GM04503 (cell line): ENCODE results near the gene GPBP1.
A peak's percentile ranks its signal among the peaks of the same experiment; 100 is the strongest.
"Not testable (repeated sequence)": the region's sequence is repeated elsewhere in the genome, so short reads cannot be mapped to it uniquely, and the experiment has no call there.

Experiments used
- DNase-seq: peaks from one replicate; pipeline ENCODE4 v3.0.0-alpha.2; 2012; ENCODE audit warnings: low read depth

GPBP1 gene

DNA sequence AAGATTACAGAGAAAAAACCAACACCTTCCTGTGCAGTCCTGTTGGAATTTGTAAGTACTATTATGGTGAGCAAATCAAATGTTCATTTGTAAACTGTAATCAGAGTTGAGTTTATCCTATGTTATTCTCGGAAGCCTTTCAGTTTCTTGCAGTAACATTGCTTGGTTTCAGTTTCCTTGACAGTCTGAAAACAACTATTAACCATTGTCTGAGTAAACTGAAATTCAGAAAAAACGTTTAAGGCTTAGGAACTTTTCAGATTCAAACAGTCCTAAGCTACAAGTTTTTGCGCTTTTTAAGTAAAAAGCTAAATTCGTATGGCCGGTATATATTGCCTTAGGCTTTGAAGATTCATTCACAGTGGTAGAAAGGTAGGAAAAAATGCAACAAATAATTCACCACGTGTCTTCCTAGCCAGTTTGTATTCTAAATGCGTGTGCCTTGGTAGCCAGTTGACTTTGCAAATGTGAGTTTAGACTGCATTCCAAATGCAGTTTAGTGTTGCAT is 2.5 kb downstream of the GPBP1 start:
- peak; percentile 42 for DNase-seq

DNA sequence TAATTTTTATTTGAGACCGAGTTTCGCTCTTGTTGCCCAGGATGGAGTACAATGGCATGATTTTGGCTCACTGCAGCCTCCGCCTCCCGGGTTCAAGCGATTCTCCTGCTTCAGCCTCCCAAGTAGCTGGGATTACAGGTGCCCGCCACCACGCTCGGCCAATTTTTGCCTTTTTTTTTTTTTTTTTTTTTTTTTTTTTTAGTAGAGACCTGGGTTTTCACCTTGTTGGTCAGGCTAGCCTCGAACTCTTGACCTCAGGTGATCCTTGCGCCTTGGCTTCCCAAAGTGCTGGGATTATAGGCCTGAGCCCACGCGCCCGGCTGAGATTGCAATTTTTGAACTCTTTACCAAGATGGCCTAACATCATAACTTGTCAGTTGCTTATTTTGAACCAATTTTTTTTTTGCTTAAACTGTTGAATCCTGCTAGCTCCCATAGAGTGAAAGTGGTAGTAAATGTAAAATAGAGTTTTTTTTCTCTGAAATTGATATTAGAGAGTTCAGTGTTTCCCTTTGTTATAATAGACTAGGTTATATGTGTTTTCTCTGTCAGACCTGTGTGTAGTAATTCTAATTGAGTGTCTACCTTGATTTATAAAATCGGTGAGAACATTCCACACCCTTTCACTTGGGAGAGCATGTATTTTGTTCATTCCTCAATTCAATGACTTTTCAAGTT is 3.8 kb downstream of the GPBP1 start:
- DNase-seq: no peak

DNA sequence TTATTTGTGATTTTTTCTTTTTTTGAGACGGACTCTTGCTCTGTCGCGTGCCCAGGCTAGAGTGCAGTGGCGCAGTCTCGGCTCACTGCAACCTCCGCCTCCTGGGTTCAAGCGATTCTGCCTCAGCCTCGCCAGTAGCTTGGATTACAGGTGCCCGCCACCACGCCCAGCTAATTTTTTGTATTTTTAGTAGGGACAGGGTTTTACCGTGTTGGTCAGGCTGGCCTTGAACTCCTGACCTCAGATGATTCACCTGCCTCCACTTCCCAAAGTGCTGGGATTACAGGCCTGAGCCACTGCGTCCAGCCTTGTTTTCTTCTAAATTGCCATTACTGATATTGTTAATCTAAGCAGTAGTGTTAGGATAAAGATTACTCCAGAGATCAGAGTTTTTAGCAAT is 4.4 kb downstream of the GPBP1 start:
- DNase-seq: not testable (repeated sequence)

DNA sequence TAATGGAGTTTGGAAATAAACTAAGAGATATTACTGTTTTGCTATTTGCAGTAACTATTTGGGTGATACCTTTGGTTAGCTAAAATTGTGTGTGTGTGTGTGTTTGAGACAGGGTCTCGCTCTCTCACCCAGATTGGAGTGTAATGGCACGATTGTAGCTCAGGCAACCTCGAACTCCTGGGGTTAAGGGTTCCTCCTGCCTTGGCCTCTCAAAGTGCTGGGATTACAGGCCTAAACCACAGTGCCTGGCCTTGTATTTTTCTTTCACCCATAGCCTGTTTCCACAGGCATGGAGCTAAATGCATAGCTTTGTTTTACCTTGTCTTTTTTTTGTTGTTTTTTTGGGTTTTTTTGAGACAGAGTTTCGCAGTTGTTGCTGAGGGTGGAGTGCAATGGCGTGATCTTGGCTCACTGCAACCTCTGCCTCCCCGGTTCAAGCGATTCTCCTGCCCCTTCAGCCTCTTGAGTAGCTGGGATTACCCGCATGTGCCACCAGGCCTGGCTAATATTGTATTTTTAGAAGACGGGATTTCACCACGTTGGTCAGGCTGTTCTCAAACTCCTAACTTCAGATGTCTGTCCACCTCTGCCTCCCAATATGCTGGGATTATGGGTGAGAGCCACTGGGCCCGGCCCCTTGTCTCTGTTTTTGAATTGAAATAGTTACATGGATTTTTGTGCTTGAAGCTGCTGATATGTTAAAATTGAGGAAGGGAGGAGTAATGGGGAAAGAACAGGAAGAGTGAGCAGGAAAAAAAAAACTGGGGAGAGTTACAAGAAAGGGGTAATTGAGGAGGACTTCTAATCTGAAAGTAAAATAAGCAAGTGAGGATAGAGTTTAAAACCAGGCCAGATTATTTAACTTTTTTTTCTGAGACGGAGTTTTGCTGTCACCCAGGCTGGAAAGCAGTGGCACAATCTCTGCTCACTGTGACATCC is 5.7 kb downstream of the GPBP1 start:
- DNase-seq: no peak

DNA sequence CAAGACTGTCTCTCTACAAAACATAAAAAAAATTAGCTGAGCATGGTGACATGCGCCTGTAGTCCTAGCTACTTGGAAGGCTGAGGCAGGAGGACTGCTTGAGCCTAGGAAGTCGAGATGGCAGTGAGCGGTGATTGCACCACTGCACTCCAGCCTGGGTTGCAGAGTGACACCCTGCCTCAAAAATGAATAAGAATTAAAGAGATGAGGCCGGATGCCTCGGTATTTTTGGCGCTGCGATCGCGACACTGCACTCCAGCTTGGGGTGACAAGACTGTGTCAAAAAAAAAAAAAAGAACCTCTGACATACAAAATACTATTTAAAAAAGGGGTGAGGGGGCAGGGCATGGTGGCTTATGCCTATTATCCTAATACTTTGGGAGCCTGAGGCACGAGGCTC is 7.3 kb downstream of the GPBP1 start:
- no peak for DNase-seq

DNA sequence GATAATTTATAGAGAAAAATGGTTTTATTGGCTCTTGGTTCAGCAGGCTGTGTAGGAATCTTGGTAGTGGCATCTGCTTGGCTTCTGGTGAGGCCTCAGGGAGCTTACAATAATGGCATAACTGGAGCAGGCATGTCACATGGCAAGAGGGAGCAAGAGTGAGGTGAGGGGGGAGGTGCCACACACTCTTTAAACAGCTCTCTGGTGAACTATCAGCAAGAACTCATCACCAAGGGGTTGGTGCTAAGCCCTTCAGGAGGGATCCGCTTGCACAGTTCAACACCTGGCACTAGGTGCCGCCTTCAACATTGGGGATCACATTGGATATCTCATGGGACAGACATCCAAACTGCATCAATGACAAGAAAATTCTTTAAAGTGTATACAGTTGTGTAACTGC is 10.5 kb downstream of the GPBP1 start:
- no peak for DNase-seq

DNA sequence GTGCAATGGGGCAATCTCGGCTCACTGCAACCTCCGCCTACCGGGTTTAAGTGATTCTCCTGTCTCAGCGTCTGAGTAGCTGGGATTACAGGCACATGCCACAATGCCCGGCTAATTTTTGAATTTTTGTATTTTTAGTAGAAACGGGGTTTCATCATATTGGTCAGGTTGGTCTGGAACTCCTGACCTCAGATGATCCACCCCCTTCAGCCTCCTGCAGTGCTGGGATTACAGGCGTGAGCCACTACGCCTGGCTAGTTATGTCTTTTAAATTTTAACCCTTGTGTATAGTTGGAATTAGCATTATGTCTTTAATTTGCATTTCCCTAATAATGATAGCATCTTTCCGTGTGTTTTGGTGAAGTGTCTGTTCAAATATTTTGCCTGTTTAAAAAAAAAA is 11.5 kb downstream of the GPBP1 start:
- no peak for DNase-seq

DNA sequence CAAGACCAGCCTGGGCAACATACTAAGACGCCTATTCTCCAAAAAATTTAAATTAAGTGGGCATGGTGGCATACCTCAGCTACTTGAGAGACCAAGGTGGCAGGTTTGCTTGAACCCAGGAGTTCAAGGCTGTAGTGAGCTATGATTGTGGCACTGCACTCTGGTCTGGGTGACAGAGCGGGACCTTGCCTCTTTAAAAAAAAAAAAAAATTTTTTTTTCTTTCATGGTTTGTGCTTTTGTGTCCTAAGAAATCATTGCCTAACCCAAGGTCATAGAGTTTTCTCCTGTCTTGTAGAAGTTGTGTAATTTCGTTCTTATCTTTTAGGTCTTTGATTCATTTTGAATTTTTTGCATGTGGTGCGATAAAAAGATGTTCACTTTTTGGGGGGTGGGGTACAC is 12.3 kb downstream of the GPBP1 start:
- DNase-seq: no peak

DNA sequence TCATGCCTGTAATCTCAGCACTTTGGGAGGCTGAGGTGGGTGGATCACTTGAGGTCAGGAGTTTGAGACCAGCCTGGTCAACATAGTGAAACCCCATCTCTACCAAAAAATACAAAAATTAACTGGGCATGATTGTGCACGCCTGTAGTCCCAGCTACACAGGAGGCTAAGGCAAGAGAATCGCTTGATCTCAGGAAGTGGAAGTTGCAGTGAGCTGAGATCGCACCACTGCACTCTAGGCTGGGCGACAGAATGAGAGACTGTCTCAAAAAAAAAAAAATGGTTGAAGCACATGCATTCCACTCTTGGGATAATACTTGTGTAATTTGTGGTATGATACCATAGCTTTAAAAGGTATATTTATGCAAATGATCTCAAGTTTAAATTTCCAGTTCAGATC is 14.1 kb downstream of the GPBP1 start:
- DNase-seq: not testable (repeated sequence)

DNA sequence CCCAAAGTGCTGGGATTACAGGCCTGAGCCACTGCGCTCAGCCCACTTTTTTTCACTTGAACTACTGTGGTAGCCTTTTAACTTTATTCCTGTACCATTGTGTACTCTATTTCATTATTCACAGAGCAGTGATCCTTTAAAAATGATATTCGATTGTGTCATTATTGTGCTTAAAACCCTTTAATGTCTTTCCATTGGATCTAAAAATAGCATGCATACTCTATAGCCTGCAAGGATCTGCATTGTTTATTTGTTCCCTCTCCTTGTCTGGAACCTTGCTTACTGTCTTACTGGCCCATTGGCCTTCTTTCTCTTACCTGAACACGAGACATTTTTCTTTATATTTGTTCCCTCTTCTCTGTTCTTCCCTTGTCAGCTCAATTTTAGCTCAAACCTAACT is 15.7 kb downstream of the GPBP1 start:
- no peak for DNase-seq

DNA sequence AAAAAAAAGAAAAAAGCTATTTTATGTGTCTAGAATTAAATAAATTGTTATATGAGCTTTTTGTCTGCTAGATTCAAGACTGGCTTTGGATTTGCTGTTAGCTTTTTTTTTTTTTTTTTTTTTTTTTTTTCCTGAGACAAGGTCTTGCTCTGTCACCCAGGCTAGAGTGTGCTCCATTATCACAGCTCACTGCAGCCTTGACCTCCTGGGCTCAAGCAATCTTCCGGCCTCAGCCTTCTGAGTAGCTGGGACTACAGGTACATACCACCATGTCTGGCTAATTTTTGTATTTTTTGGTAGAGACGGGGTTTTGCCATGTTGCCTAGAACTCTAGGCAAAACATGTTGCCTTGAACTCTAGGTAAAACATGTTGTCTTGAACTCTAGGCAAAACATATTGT is 16.7 kb downstream of the GPBP1 start:
- no peak for DNase-seq

DNA sequence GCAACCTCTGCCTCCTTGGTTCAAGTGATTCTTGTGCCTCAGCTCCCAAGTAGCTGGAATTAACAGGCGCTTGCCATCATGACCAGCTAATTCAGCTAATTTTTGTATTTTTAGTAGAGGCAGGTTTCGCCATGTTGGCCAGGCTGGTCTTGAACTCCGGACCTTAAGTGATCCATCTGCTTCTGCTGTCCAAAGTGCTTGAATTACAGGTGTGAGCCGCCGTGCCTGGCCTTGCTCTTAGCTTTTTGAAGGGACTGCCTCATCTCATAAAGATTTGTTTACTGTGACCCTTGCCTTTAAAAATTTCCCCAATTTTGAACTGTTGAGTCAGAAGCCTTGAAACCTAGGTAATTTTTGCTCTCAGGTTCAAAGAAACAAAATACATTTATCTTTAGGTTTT is 17.3 kb downstream of the GPBP1 start:
- DNase-seq: no peak

DNA sequence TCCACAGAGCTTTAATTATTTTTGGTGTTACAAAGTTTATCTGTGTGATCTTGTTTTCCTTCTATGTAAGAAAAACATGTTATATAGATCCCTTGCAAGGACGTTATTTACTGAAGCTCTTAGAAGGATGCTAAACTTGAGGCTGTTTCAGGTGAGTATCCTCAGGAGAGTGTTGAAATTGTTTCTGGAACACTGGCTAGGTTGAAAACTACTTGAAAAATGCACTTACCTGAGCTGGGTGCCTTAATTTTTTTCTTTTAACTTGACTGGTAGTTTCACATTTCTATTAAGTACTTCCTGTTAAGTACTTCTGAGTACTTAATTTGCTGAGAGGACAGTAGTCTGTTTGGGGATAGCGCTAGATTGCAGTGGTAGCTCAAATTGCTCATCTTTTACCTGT is 18.1 kb downstream of the GPBP1 start:
- no peak for DNase-seq

DNA sequence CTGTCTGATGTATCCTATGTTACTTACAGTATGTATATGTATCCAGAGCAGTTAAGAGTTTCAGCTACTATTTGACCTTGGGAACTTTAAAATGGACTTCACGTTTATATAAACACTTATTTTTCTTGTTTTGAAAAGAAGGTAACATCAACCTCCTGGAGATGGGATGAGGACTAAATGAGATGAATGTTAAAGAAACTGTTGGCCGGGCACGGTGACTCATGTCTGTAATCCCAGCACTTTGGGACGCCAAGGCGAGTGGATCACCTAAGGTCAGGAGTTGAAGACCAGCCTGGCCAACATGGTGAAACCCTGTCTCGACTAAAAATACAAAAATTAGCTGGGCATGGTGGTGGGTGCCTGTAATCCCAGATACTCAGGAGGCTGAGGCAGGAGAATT is 19.0 kb downstream of the GPBP1 start:
- not testable (repeated sequence) for DNase-seq

DNA sequence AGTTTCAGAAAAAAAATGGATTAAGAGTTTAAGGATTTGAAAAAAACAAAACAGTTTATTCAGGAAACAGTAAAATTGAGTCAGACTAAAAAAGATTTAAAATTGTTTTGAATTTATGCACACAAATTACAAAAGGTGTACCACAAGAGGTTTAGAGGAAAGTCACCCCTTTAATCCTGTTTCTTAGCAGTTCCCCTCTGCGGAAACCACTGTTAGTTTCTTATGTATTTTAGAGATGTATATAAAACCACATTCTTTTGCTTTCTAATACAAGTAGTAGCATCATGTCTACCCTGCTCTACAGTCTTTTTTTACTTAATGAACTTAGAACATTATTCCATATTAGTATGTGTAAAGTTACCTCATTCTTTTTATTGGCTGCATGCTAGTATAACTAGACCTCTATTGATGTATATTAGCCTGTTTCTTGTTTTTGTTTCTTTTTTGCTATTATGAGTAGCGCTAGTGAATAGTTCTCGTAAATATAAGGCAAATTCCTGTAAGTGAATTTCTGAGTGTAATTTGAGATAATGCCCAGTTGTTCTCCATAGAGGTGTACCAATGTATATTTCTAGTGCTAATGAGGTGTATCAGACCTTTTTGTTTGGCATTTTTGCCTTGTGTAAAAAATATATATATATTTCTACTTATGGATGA is 20.0 kb downstream of the GPBP1 start:
- no peak for DNase-seq

DNA sequence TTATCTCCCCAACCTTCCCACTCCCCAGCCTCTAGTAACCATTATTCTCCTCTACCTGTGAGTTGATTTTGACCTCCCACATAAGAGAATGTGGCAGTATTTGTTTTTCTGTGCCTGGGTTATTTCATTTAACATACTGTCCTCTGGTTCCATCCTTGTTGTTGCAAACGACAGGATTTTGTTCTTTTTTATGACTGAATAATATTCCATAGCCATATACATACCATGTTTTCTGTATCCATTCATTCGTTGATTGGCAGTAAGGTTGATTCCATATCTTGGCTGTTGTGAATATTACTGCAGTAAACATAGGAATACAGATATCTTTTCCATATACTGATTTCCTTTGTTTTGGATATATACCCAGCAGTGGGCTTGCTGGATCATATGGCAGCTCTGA is 20.8 kb downstream of the GPBP1 start:
- no peak for DNase-seq

DNA sequence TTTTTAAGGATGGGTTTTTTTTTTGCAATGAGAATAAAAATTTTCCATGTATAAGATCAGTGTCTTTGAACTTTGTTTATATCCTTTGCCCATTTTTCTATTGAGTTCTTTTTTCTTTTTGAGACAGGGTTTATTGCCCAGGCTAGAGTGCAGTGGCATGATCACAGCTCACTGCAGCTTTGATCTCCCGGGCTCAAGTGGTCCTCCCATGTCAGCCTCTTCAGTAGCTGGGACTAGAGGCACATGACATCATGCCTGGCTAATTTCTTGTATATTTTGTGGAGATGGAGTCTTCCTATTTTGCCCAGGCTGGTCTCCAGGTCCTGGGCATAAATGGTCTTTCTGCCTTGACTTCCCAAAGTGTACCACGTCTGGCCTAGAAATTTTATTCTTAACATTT is 21.2 kb downstream of the GPBP1 start:
- DNase-seq: no peak

DNA sequence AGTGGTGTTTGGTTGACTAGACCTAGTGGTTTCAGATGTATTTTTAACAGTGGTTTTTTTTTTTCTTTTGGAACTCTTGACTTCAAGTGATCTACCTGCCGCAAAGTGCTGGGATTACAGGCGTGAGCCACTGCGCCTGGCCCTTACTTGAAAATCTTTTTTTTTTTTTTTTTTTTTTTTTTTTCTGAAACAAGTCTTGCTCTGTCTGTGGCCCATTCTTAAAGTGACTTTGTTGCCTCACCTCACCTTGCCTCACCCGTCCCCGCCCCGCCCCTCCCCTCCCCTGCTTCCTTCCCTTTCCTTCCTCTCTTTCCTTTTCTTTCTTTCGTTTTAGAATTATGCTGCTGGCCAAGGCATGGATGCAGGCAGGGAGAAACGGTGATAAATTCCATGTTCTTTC is 26.0 kb downstream of the GPBP1 start:
- DNase-seq: no peak

DNA sequence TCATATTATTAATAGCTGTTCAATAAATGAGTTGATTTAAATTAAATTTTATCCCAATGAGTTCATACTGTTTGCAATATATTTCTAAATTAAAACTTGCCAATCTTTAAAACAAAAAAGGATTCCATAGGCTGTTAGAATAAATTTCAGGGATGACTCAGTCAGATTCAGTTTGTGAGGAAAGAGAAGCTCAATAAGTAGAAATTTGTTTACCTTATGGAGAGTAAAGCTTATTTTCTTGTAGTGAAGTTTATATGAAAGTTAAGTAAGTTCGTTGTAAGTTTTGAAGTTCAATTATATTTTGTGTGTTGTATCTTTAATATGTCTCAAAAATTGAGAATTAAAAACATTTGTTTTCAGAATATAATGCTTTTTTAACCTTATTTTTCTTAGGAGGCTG is 29.0 kb downstream of the GPBP1 start:
- DNase-seq: no peak

DNA sequence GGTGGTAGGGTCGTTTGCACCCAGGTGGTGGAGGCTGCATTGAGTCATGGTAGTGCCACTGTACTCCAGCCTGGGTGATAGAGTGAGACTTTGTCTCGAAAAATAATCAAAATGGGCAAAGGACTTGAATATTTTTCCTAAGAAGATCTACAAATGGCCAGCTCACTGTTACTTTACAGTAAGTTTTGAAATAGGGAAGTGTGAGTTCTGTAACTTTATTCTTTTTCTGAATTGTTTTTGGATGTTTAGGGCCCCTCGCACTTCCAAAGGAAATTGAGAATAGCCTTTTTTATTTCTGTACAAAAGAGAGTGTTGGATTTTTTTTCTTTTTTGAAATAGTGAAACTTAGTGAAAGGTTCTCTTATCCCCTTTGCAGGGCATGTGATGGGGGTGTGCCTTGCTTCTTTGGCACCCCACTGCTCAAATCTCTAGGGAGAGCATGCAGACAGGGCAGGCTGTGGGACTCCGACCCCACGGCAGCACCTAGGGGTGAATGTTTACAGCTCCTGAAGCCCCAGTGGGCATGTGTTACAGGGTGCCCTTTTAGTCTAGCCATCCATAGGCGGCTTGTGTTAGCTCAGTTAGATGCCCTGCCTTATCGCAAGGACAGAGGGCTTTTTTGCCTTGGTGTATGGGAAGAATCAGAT is 33.3 kb downstream of the GPBP1 start:
- no peak for DNase-seq

DNA sequence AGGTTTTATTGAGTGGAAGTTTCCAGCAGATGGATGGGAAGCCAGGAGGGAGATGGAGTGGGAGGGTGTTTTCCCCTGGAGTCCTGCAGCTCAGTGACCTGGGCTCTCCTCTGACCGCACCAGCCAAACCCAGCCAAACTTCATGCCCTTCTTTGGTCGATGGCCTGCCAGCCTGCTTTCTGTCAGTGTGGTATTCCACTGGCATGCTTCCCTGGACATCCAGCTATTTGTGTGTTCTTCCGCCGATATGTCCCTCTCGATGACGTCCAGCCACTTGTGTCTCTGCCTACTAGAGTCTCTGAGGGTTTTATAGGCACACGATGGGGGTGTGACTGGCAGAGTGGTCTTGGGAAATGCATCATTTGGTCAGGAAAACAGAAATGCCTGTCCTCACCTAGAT is 33.8 kb downstream of the GPBP1 start:
- no peak for DNase-seq

DNA sequence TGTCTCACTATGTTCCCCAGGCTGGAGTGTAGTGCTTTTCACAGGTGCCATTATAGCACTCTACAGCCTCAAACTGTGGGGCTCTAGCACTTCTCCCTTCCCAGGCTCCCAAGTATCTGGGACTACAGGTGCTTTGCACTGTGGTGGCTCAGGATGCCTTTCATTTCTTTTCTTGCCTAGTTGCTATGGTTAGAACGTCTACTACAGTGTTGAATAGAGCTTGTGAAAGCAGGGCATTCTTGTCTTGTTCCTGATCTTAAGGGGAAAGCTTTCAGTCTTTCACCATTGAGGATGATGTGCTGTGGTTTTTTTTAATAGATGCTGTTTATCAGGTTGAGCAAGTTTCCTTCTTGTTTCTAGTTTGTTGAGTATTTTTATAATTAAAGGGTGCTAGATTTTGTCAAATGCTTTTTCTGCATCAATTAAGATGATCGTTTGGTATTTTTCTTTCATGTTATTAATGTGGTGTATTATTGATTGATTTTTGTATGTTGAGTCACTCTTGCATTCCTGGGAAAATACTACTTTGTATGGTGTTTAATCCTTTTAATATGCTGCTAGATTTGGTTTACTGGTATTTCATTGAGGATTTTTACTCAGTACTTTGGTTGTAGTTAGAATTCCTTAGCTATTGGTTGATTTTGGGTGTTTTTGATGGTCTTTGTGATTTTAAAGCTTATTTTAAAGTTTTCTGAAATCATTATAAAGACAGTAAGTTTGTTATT is 35.6 kb downstream of the GPBP1 start:
- DNase-seq: no peak
